Measurements from ENCODE around the gene SERGEF.

SERGEF gene

GRCh38 chr11:17781221-17781620 lies 231.6 kb downstream of the SERGEF start:
- TF ChIP-seq, protein P1, sequence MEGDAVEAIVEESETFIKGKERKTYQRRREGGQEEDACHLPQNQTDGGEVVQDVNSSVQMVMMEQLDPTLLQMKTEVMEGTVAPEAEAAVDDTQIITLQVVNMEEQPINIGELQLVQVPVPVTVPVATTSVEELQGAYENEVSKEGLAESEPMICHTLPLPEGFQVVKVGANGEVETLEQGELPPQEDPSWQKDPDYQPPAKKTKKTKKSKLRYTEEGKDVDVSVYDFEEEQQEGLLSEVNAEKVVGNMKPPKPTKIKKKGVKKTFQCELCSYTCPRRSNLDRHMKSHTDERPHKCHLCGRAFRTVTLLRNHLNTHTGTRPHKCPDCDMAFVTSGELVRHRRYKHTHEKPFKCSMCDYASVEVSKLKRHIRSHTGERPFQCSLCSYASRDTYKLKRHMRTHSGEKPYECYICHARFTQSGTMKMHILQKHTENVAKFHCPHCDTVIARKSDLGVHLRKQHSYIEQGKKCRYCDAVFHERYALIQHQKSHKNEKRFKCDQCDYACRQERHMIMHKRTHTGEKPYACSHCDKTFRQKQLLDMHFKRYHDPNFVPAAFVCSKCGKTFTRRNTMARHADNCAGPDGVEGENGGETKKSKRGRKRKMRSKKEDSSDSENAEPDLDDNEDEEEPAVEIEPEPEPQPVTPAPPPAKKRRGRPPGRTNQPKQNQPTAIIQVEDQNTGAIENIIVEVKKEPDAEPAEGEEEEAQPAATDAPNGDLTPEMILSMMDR (IDR thresholded peaks at IDR 0.05; ENCODE audit: insufficient read depth, low read length, poor library complexity, severe bottlenecking) = no peak
- Histone ChIP-seq H3K27me3 (replicated peaks; ENCODE audit: control insufficient read depth, insufficient read depth, low read length) (no peaks in the 10 kb centered on the region), H3K36me3 (ENCODE audit: control insufficient read depth, insufficient read depth, low read length) (no peaks in the 10 kb centered on the region)

GRCh38 chr11:17780668-17781067 lies 232.2 kb downstream of the SERGEF start:
- no peaks in the 10 kb centered on the region for H3K36me3 ChIP-seq (ENCODE audit: control insufficient read depth, insufficient read depth, low read length)
- H3K4me3 ChIP-seq (replicated peaks; ENCODE audit: low read depth, low read length) = no peak overlapping the region
- no peaks in the 10 kb centered on the region for H3K27me3 ChIP-seq (replicated peaks; ENCODE audit: control insufficient read depth, insufficient read depth, low read length)
- TF ChIP-seq, protein P1 (IDR thresholded peaks at IDR 0.05; ENCODE audit: insufficient read depth, low read length, poor library complexity, severe bottlenecking) = no peak
- no peak for DNase-seq (ENCODE audit: extremely low read depth, insufficient read length)

More at GRCh38 chr11:17781221-17781620, 231.6 kb downstream of the SERGEF start:
- no peak overlapping the region for H3K4me3 ChIP-seq (replicated peaks; ENCODE audit: low read depth, low read length)
- no peak for DNase-seq (ENCODE audit: extremely low read depth, insufficient read length)

GRCh38 chr11:17779861-17780594 lies 232.8 kb downstream of the SERGEF start:
- TF ChIP-seq, protein P1 (IDR thresholded peaks at IDR 0.05; ENCODE audit: insufficient read depth, low read length, poor library complexity, severe bottlenecking) = no peak
- no peak for DNase-seq (ENCODE audit: extremely low read depth, insufficient read length)
- Histone ChIP-seq H3K36me3 (ENCODE audit: control insufficient read depth, insufficient read depth, low read length) (no peaks in the 10 kb centered on the region), H3K27me3 (replicated peaks; ENCODE audit: control insufficient read depth, insufficient read depth, low read length) (no peaks in the 10 kb centered on the region), H3K4me3 (replicated peaks; ENCODE audit: low read depth, low read length) (no peak overlapping the region)

DNA sequence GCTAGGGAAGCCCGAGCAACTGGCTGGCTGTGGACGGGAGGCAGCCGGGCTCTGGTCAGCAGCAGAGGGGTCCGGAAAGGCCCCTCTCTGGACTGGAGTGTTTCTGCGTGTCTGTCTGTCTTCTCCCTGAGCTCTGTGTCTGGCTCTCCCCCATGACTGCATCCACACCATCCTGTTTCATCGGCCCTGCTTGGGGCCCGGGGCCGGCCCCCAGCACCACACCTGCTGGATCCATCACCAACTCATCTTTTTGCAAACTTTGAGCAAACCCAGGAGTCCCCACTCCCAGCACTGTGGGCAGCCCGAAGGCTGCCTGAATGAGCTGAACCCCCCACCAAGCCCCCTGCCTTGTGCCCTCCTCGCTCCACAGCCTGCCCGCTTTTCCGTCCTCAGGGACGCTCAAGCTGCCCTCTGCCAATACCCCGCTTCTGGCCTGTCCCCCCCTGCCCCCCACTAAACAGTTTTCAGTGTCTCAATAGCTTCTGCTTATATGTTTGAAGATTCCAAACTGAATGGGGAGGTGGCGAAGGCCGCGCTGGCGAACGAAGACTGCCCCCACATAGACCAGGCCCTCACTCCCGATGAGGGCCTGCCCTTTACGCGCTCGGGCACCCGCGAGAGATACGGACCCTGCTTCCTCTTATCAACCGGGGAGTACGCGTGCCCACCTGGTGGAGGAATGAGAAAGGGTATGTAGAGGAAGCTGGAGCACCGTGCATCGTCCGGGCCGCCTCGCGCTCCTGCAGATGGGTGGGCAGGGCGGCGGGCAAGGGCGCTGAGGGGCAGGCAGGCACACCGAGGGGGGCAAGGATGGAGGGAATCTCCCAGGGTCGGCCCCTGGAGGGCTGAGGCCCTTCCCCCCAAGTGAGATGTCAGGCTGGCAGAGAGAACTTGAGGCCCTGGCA lies 233.6 kb downstream of the SERGEF start:
- TF ChIP-seq, protein P1 (IDR thresholded peaks at IDR 0.05; ENCODE audit: insufficient read depth, low read length, poor library complexity, severe bottlenecking) = no peak
- H3K27me3 ChIP-seq (replicated peaks; ENCODE audit: control insufficient read depth, insufficient read depth, low read length) = no peaks in the 10 kb centered on the region
- no peak overlapping the region for H3K4me3 ChIP-seq (replicated peaks; ENCODE audit: low read depth, low read length)
- H3K36me3 ChIP-seq (ENCODE audit: control insufficient read depth, insufficient read depth, low read length) = no peaks in the 10 kb centered on the region
- DNase-seq (ENCODE audit: extremely low read depth, insufficient read length) = no peak

DNA sequence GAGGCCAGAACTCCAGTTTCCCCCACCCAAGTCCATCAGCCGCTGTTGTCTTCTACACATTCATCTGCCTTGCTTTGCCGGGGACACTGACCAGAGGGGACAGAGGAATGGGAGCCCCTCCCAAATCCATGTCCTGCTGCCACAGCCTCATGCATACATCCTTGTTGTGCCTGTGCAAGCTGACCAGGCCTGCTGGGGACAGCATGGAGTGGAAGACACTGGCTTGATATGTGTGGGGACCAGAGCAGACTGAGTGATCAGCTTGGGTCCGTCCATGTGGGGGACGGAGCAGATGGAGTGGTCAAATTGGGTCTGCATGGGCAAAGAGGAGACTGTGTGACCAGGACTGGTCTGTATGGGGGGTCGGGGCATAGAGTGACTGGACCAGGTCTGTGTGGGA lies 234.5 kb downstream of the SERGEF start:
- DNase-seq (ENCODE audit: extremely low read depth, insufficient read length) = no peak
- no peaks in the 10 kb centered on the region for H3K36me3 ChIP-seq (ENCODE audit: control insufficient read depth, insufficient read depth, low read length)
- no peak overlapping the region for H3K4me3 ChIP-seq (replicated peaks; ENCODE audit: low read depth, low read length)
- TF ChIP-seq, protein P1 (IDR thresholded peaks at IDR 0.05; ENCODE audit: insufficient read depth, low read length, poor library complexity, severe bottlenecking) = no peak
- no peaks in the 10 kb centered on the region for H3K27me3 ChIP-seq (replicated peaks; ENCODE audit: control insufficient read depth, insufficient read depth, low read length)
